ENCODE results near the gene APOBEC3F.
"Not testable (repeated sequence)": the region's sequence is repeated elsewhere in the genome, so short reads cannot be mapped to it uniquely, and the experiment has no call there.

The APOBEC3F gene

GRCh38 chr22:39027717-39028116 lies 12.9 kb upstream of the APOBEC3F start:
- DNase-seq (ENCODE audit: low spot score) = no peak

DNA sequence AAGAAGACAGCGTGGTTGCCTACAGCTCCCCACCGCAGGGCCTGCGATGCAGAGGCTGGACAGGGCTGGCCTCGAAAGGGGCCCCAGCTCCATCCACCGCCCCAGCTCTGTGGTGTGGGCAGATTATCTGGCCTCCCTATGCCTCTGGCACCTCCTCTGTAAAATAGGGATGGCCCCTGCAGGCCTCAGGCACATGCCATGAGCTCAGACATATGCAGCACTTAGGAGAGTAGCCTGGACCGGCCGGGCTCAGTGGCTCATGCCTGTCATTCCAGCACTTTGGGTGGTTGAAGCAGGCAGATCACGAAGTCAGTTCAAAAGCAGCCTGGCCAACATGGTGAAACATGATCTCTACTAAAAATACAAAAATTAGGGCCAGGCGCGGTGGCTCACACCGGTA lies 12.4 kb upstream of the APOBEC3F start:
- no peak for DNase-seq (ENCODE audit: low spot score)

DNA sequence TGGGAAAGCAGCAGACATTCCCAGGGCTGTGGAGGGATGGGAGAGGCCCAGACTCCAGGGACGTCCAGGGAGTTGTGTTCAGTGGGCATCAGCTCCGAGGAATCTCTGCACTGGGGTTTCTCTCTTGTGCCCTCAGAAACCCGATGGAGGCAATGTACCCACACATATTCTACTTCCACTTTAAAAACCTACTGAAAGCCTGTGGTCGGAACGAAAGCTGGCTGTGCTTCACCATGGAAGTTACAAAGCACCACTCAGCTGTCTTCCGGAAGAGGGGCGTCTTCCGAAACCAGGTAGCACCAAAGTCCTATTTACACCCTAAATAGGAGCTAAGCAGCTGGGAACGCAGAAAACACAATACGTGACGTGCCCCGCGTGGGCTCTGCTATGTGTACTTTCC lies 11.4 kb upstream of the APOBEC3F start:
- DNase-seq (ENCODE audit: low spot score) = no peak

DNA sequence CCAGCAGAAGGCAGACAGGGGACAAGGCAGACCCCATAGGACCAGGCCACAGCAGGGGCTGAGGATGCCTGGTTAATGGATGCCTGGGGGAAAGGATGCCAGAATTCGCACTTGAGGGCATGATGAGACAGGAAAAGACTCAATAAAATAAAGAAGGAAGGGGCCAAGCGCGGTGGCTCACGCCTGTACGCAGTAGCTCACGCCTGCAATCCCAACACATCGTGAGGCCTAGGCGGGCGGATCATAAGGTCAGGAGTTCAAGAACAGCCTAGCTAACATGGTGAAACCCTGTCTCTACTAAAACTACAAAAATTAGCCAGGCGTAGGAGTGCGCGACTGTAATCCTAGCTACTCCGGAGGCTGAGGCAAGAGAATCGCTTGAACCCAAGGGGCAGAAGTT lies 10.0 kb upstream of the APOBEC3F start:
- no peak for DNase-seq (ENCODE audit: low spot score)

DNA sequence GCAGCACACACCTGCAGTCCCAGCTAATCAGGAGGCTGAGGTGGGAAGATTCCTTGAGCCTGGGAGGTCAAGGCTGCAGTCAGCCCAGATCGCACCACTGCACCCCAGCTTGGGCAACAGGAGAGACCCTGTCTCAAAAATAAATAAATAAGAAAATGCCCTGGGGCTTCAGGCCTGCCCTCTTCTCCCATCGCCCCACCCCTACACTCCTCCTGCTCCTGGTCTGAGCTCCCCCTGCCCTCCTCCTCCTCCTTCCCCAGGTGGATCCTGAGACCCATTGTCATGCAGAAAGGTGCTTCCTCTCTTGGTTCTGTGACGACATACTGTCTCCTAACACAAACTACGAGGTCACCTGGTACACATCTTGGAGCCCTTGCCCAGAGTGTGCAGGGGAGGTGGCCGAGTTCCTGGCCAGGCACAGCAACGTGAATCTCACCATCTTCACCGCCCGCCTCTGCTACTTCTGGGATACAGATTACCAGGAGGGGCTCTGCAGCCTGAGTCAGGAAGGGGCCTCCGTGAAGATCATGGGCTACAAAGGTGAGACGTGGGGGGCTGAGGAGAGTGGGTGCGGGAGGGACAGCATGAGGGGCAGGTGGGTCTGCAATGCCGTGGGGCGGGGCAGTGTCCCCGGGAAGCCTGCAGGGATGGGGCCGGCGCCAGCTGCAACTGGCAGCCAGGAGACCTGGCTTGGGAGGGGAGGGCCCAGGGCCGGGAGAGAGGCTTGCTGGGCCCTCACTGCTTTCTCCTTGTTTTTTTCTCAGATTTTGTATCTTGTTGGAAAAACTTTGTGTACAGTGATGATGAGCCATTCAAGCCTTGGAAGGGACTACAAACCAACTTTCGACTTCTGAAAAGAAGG lies 9.0 kb upstream of the APOBEC3F start:
- not testable (repeated sequence) for DNase-seq (ENCODE audit: low spot score)

- DNase-seq (ENCODE audit: low spot score) = not testable (repeated sequence)
Observed at GRCh38 chr22:39037071-39037470, 3.6 kb upstream of the APOBEC3F start.

DNA sequence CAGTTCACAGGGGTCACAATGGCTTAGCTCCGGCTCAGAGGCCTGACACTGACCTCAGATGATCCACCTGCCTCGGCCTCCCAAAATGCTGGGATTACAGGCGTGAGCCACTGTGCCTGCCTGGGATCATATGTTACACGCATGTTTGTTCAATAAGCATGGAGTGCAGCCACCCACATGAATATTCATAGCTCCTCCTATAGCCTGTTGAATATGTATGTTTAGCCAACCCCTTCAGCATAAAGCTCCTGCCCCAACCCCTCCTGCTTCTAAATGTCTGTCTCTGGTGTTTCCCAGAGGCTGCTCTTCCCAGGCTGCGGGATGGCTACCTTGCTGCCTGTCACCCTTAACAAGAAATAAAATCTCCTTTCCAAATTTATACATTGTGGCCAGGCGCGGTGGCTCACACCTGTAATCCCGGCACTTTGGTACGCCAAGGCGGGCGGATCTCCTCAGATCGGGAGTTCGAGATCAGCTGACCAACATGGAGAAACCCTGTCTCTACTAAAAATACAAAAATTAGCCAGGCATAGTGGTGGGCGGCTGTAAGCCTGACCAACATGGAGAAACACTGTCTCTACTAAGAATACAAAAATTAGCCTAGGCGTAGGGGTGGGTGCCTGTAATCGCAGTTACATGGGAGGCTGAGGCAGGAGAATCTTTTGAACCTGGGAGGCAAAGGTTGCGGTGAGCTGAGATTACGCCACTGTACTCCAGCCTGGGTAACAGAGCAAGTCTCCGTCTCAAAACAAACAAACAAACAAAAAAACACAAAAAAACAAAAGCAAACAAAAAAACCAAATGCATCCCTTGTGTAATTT lies 1.1 kb upstream of the APOBEC3F start:
- DNase-seq (ENCODE audit: low spot score) = no peak

GRCh38 chr22:39040155-39040537 lies 518 bp upstream of the APOBEC3F start:
- not testable (repeated sequence) for DNase-seq (ENCODE audit: low spot score)

DNA sequence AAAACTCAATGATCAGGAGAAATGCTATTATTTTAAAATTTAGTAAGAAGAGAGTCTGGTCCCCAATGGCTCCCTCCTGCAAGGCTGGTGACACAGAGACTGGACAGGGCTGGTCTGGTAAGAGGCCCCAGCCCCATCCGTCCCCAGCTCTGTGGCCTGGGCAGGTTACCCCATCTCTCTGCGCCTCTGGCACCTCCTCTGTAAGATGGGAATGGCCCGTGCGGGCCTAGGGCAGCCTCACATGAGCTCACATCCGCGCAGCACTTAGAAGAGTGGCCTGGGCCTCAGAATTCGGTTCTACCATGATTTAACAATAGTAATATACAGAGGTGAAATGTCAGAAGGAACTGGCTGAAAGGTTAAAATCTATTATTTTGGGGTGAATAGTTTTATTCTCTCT lies 1.2 kb downstream of the APOBEC3F start:
- DNase-seq (ENCODE audit: low spot score) = no peak

- not testable (repeated sequence) for DNase-seq (ENCODE audit: low spot score)
Observed at GRCh38 chr22:39043063-39043462, 2.4 kb downstream of the APOBEC3F start.

GRCh38 chr22:39045136-39045535 lies 4.5 kb downstream of the APOBEC3F start:
- DNase-seq (ENCODE audit: low spot score) = not testable (repeated sequence)

- not testable (repeated sequence) for DNase-seq (ENCODE audit: low spot score)
Observed at GRCh38 chr22:39049486-39049885, 8.8 kb downstream of the APOBEC3F start.

DNA sequence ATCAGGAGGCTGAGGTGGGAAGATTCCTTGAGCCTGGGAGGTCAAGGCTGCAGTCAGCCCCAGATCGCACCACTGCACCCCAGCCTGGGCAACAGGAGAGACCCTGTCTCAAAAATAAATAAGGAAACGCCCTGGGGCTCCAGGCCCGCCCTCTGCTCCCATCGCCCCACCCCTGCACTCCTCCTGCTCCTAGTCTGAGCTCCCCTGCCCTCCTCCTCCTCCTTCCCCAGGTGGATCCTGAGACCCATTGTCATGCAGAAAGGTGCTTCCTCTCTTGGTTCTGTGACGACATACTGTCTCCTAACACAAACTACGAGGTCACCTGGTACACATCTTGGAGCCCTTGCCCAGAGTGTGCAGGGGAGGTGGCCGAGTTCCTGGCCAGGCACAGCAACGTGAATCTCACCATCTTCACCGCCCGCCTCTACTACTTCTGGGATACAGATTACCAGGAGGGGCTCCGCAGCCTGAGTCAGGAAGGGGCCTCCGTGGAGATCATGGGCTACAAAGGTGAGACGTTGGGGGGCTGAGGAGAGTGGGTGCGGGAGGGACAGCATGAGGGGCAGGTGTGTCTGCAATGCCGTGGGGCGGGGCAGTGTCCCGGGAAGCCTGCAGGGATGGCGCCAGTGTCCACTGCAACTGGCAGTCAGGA lies 11.3 kb downstream of the APOBEC3F start:
- not testable (repeated sequence) for DNase-seq (ENCODE audit: low spot score)

- DNase-seq (ENCODE audit: low spot score) = no peak
Observed at GRCh38 chr22:39055658-39056057, 15.0 kb downstream of the APOBEC3F start.

GRCh38 chr22:39061290-39061689 lies 20.6 kb downstream of the APOBEC3F start:
- DNase-seq (ENCODE audit: low spot score) = not testable (repeated sequence)

- not testable (repeated sequence) for DNase-seq (ENCODE audit: low spot score)
Observed at GRCh38 chr22:39061951-39062350, 21.3 kb downstream of the APOBEC3F start.

DNA sequence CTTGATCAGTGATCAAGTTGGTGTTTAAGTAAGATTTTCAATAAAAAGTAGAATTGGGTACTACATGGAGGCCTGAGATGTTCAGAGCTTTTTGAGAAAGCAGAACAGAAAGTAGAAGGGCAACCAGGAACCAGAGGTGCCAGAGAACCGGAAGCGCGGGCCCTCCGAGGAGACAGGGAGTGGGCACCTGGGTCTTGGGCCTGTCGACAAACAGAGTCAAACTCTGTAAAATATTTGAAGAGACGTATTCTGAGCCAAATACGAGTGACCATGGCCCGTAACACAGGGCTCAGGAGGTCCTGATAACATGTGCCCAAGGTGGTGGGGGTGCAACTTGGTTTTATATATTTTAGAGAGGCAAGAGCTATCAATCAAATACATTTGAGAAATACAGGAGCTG lies 23.2 kb downstream of the APOBEC3F start:
- not testable (repeated sequence) for DNase-seq (ENCODE audit: low spot score)

GRCh38 chr22:39066442-39067276 lies 26.0 kb downstream of the APOBEC3F start:
- not testable (repeated sequence) for DNase-seq (ENCODE audit: low spot score)

- DNase-seq (ENCODE audit: low spot score) = no peak
Observed at GRCh38 chr22:39068033-39068785, 27.5 kb downstream of the APOBEC3F start.

- DNase-seq (ENCODE audit: low spot score) = no peak
Observed at GRCh38 chr22:39070186-39070585, 29.5 kb downstream of the APOBEC3F start.

- DNase-seq (ENCODE audit: low spot score) = not testable (repeated sequence)
Observed at GRCh38 chr22:39072581-39072981, 31.9 kb downstream of the APOBEC3F start.
